GM21576 (cell line): Measurements from ENCODE around the gene HSPA12B.
"Not testable (repeated sequence)": the region's sequence is repeated elsewhere in the genome, so short reads cannot be mapped to it uniquely, and the experiment has no call there.

Source experiments
- ATAC-seq: cut with Tn5 transposase; IDR thresholded peaks from one replicate; pipeline ENCODE4 v1.9.1; 2021; ENCODE audit warnings: mild to moderate bottlenecking, moderate library complexity; ENCODE audit not compliant: unreplicated experiment

Gene HSPA12B

DNA sequence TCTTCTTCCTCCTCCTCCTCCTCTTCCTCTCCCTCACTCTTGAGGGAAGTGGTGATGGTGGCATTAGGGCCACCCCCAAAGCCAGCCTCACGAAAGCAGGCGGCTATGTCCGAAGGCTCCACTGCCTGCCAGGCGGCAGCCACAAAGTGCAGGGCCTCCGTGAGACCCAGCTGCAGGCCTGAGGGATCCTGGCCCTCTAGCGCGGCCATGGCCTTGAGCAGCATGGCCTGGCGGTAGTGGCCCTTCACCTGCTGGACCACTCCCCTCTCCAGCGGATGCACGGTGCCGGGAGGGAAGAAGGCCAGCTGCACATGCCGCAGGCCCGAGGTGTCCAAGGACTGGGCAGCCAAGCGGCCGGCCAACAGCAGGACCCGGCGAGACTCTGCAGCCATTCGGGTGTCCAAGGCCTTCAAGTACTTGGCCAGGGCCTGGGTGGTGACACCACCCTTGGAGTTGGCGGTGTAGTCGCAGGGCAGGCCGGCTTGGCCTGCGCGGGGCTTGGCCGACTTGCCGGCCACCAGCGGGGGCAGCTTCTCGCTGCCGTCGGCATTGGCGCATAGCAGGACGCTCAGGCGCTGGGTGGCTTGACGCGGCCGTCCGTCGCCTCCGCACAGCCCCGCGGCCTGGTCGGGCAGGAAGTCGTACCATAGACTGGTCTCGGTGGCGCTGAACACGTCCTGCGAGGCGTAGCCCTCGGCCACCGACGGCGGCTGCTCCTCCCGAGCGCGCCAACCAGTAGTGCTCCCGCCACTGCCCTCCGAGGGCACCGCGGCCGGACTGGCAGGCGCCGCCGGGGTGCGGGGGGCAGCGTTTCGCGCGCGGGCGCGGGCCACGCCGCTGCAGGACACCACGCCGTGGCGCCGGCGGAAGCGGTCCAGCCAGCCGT lies 53.0 kb downstream of the HSPA12B start:
- ATAC-seq = no peak

DNA sequence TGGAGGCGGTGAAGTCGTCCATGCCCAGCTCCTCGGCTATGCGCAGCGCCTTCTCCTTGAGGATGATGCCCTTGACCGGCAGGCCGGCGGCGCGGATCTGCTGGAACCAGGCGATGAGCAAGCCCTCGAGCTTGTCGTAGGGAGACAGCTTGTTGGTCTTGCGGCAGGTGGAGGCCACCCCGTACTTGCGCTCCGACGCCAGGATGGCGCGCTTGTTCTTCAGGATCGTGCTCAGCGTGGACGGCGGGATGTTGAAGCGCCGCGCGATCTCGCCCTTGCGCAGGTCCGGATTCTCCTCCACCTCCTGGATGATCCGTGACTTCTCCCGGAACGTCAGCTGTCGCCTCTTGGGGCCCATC lies 53.6 kb downstream of the HSPA12B start:
- ATAC-seq = no peak

DNA sequence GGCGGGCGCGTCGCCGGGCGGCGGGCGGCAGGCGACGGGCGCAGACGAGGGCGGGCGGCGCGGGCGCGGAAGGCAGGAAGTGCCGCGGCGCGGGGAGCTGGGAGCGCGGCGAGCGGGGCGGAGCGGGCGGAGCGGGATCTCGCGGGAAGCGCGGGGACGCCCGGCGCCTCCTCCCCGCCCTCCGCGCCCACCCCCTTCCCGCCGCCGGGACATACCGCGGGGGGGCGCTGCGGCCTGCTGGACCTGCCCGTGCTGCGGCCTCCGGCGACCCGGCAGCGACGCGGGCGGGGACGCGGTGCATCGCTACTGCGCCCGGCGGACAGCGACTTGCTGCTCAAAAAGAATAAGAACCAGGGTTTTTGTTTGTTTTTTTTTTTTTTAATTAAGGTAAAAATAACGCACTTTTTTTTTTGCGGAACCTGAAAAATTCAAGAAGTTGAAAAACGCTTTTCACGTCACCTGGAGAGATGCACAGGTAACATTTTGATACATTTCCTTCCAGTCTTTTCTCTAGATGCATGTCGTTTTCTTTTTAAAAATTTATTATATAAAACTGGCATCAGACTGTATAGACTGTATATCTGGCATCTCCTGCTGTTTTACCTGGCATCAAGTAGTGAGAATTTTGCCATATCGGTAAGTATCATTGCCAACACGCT lies 54.3 kb downstream of the HSPA12B start, which contains the start of gene CENPB:
Gene CENPB, minus strand, starts transcription at position 76 of the 659 bp plus-strand sequence. CDS start 257 bp downstream, outside the sequence.
- ATAC-seq = peak; percentile 80

DNA sequence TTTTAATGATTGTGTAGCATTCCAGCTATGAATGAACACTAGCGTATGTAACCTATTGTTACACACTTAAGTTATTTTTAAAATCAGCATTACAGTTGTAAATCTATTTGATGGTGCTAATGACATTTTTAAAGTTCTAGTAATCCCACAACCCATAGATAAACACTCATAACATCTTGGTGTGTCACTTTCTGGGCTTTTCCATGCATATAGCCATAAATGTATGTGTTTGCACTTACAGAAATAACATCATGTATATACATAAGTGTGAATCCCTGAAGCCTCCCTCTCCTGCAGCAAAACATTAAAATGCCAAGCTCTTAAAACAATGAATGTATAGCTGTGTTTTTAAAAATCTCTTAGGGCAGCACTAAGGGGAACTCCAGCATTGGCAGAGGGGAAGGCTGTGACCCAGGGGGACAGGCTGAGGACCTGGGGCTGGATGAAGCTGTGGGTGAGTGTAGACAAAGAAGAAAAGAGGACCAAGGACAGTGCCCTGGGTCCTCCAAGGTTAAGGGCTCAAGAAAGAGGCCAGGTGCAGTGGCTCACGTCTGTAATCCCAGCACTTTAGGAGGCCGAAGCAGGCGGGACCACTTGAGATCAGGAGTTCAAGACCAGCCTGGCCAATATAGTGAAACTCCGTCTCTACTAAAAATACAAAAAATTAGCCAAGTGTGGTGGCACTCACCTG lies 55.0 kb downstream of the HSPA12B start:
- no peak for ATAC-seq

DNA sequence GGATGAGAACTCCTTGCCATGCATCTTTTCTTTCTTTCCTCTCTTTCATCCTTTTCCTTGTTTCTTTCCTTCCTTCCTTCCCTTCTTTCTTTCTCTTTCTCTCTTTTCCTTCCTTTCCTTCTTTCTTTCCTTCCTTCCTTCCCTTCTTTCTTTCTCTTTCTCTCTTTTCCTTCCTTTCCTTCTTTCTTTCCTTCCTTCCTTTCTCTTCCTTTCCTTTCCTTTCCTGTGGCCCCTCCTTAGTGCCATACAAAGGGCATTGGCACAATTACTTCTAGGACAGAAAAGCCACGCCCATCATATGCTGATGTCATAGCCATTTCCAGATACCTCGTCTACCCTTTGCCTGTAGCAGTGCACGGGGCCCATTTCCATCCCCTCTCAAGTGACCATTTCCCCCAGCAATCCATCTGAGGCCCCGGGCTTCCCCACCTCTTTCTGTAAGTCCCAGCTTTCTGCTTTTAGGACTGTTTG lies 56.2 kb downstream of the HSPA12B start:
- no peak for ATAC-seq

DNA sequence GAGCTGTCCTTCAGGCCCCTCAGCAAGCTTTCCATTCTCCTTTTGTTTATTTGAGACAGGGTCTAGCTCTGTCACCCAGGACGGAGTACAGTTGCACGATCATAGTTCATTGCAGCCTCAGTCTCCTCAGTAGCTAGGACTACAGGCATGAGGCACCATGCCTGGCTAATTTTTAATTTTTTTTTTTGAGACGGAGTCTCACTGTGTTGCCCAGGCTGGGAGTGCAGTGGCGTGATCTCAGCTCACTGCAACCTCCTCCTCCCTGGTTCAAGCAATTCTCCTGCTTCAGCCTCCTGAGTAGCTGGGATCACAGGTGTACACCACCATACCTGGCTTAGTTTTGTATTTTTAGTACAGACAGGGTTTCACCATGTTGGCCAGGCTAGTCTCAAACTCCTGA lies 56.7 kb downstream of the HSPA12B start:
- ATAC-seq = not testable (repeated sequence)

DNA sequence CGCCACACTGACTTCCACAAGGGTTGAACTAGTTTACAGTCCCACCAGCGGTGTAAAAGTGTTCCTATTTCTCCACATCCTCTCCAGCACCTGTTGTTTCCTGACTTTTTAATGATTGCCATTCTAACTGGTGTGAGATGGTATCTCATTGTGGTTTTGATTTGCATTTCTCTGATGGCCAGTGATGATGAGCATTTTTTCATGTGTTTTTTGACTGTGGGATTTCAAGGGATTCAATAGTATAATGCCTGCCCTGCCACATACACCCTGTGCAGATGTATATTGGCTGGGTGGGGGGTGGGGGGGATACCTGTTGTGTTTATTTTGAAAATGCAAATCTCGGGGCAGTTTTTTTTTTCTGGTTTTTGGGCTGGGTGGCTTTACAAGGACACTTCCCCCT lies 61.7 kb downstream of the HSPA12B start:
- ATAC-seq = not testable (repeated sequence)

DNA sequence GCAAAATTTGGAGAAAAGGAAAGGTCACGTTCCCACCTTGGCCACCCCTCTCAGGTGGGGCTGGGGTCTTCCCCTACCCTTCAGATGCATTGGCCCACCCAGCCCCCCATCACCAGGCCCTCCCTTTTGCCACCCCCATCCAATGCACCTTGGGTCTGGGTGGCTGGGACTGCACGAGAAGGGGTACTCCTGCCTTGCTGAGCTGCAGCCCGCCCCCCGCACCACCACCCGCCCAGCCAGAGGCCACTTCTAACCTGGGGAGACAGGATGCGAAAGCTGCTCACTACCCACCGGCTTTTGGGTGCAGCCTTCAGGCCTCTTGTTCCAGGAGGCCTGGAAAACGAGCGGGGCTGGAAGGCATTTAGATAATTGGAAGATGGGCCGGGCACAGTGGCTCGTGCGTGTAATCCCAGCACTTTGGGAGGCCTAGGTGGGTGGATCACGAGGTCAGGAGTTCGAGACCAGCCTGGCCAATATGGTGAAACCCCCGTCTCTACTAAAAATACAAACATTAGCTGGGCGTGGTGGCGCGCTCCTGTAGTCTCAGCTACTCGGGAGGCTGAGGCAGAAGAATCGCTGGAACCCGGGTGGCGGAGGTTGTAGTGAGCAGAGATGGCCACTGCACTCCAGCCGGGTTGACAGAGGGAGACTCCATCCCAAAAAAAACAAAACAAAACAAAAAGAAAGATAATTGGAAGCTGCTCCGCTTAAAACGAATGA lies 62.4 kb downstream of the HSPA12B start:
- ATAC-seq = no peak

DNA sequence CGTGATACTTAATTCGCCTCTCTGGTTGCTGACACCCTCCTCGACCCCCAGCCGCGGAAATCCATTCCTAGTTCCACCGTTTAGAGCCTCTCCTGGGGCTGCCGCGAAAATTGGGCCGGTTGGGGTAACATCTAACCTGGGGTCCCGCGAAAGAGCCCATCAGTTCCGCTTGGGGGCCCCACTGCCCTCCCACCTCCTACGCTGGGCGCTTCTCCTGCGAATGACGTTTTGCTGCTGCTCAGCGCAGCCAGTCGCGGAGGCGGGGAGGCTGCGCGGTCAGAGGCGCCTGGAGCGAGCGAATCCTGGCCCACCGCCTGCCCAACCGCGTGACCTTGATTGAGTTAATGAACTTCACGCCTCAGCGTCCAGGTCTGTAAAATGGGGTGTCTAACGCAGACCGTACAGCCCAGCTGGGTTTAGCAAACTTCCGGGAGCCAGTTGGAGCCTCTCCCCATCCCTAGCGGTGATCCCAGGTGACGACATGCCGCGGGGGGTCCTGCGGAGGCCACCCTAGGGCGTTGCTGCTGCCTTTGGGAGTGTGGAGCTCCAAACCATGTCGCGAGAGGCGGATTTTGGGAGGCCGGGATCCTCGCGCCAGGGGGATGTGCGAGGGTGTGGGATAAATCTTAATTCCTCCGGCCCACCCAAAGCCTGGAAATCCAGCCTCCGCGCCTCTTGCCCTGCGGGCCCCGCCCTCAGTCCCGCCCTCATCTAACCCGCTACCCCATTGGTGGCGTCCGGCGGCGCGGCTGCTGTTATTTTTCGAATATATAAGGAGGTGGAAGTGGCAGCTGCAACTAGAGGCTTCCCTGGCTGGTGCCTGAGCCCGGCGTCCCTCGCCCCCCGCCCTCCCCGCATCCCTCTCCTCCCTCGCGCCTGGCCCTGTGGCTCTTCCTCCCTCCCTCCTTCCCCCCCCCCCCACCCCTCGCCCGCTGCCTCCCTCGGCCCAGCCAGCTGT lies 63.3 kb downstream of the HSPA12B start, which contains the start of gene CDC25B:
Gene CDC25B, plus strand, starts transcription at position 800 of the 958 bp plus-strand sequence. CDS start 222 bp downstream, outside the sequence.
- peak; percentile 62 for ATAC-seq

DNA sequence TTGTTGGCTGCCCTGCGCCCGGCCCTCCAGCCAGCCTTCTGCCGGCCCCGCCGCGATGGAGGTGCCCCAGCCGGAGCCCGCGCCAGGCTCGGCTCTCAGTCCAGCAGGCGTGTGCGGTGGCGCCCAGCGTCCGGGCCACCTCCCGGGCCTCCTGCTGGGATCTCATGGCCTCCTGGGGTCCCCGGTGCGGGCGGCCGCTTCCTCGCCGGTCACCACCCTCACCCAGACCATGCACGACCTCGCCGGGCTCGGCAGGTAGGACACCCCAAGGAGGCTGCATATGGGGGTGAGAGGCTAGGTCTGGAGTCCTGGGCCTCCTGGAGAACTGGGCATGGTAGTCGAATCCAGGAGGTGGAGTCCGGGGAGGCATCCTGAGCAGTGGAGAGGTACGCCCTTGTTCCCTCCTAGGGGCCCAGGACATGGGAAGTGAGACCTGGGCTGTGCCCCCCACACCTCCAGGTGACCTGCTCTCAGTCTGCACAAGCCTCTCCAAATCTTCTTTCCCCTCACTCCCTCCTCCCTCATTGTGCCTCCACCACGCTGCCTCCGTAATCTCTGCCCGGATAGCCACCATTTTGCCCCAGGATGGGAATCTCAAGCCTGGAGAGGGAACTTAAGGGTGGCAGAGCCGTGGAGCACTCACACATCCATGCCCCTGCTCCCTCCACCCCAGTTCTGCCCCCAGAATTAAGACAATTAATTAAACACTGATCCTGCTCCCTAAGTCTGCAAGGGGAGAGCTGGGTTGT lies 64.2 kb downstream of the HSPA12B start:
- no peak for ATAC-seq

DNA sequence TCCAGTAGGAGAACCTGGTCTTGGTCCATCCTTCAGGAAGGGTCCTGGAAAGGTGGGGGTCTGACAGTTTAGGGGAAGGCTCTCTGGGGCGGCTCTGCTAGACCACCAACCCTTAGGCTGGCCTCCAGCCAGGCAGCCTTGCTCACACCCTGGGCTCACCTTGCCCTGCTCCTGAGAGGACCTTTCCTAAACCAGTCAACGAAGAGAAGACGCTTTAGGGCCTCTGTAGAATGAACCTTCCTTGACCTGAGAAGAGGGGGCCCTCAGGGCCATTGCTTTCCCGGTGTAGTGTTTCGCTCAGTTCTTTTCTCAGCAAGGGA lies 64.7 kb downstream of the HSPA12B start:
- no peak for ATAC-seq

DNA sequence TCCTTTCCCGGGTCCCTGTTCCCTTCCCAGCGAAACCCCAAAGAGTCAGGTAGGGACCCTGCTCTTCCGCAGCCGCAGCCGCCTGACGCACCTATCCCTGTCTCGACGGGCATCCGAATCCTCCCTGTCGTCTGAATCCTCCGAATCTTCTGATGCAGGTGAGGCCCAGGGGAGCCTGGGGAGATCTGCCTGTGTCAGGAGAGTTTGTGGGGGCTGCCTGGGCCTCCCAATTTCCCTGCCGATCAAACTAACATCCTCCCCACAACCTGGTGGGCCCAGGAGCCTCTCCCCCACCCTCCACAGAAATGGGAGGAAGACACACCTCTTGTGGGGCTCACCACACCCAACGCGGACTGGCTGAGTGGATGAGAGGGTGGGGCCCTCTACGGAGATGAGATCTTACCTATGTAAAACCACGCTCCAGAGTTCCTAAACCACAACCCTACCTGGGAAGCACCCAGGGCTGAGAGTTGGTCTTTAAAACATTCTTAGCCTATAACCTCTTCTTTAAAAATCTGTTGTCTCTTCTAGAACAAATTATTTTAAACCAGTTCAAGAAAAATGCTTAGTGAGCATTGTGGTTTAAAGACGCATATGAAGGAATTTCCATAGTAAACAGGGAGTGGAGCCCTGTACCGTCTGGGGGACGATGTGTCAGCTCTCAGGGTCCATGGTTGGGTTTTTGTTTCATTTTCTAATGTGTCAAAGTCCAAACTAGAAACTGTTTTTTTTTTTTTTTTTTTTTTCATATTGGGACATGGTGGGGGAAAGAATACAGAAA lies 65.3 kb downstream of the HSPA12B start:
- no peak for ATAC-seq

DNA sequence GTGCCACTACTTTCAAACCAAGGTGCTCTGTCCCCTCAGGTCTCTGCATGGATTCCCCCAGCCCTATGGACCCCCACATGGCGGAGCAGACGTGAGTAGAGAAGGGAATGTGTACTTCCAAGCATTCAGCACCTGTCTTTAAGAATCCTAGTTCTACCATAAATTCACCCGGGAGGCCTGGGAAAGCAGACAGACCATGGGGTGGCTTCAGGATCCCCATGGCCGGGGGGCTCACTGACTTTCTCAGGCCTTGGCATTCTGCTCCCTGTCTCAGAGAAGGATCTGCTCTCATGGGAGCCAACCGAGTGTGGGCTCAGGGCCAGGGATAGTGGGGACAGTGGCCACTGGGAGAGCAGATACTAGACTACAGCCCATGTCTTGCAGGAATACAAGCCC lies 65.9 kb downstream of the HSPA12B start:
- no peak for ATAC-seq

DNA sequence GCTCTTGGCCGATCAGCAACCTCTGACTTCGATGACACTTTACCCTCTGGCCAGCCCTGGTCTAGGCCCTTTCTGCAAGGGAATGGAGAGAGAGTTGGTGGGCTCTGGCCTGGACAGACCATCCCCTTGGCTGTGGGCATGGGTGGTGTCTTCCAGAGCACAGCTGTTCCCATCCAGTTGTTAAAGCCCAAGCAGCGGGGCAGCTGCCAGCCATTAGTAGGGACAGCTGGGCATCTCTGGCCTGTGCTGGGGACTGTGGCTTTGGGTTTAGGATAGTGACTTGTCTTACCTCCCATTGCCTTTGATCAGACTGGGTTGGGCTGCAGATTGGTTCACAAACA lies 66.4 kb downstream of the HSPA12B start:
- ATAC-seq = no peak

DNA sequence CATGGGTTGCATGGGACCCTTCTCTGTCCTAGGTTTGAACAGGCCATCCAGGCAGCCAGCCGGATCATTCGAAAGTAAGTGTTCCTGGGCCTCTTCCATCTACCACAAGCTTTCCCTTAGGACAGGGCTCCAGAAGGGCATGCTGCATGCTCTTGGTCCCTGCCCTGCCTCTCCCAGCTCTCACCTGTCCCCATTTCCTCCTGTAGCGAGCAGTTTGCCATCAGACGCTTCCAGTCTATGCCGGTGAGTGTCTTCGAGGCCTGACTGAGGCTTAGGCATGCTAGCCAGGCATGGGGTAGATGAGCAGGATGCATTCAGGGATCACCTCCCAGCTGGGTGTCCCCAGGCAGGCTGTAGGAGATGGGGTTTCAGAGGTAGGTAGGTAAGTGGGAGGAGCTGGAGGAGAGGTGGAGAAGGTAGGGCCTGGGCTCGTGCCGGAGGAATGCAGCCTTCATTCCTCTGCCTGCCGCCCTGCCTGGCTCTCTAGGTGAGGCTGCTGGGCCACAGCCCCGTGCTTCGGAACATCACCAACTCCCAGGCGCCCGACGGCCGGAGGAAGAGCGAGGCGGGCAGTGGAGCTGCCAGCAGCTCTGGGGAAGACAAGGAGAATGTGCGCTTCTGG lies 67.9 kb downstream of the HSPA12B start:
- ATAC-seq = no peak

DNA sequence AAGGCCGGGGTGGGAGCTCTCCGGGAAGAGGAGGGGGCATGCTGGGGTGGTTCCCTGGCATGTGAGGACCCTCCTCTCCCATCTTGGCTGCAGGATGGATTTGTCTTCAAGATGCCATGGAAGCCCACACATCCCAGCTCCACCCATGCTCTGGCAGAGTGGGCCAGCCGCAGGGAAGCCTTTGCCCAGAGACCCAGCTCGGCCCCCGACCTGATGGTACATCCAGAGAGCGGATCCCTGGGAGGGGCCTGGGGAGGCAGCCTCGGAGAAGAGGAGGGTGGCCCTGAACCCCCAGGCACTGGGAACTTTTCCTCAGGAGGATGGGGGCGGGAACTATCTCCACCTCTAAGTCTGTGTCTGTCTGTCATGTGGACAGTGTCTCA lies 68.4 kb downstream of the HSPA12B start:
- no peak for ATAC-seq

DNA sequence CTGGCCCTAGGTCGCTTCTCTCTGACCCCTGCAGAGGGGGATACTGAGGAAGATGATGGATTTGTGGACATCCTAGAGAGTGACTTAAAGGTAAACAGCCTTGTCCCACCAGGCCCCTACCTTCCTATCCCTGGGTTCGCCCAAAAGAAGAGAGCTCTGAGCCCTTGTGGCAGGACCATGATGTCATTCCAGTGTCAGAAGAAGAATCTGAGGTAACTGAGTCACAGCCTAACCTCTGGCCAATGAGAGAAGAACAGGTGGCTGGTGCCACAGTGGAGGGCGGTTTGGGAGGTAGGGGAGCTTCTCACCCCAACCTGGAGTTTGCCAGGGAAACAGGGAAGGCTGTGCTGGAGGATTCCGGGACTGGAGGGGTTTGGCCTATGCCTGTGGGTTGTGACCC lies 68.8 kb downstream of the HSPA12B start:
- ATAC-seq = no peak

DNA sequence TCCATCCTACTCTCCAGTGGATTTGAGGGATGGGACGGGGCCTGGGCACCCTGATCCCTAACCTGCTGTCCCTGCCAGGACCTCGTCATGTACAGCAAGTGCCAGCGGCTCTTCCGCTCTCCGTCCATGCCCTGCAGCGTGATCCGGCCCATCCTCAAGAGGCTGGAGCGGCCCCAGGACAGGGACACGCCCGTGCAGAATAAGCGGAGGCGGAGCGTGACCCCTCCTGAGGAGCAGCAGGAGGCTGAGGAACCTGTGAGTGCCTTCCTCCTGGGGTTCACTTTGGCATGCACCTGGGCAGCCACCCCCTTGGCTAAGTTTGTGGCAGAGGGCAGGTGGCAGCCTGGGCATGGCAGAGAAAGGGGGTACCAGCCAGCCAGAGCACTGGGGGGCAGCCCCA lies 69.4 kb downstream of the HSPA12B start:
- no peak for ATAC-seq
